H1 (cell line): ENCODE measurements around the gene ZNF526. TPM values are rescaled to one million over a fixed set of nuclear protein-coding genes. Genes with fewer than 3 reads are reported as not detected.

ENCODE experiments used
- CTCF ChIA-PET: fragments of 300-600 bp; sonication (Branson Sonifier 250); formaldehyde crosslinking; loops from one replicate; lab custom pipeline; 2021; ENCODE audit not compliant: partially characterized antibody; lab: Charles Lee
- POLR2A ChIA-PET: fragments of 300-600 bp; sonication (Branson Sonifier 250); formaldehyde crosslinking; loops from one replicate; lab custom pipeline; 2021; ENCODE audit warnings: inconsistent platforms; ENCODE audit not compliant: partially characterized antibody; lab: Charles Lee
- DNase-seq, 2 experiments: peaks; one replicate each; pipeline versions ENCODE4 v3.0.0 to v3.0.0-alpha.2; 2010 to 2022; ENCODE audit warnings: low spot score in 2 of 2, low read depth in 1 of 2, mixed read lengths in 1 of 2
- FAIRE-seq: peaks from 2 replicates; lab custom pipeline; 2011; peaks lifted over from hg19 to GRCh38; lab: Jason Lieb, UNC
- H2AFZ ChIP-seq: 2 replicates; pipeline ENCODE4 v1.8.1; 2012; ENCODE audit warnings: low read length, inconsistent platforms
- H2AK5ac ChIP-seq: 2 replicates; pipeline ENCODE4 v1.6.1; 2013; ENCODE audit warnings: low read depth, low read length
- H2BK120ac ChIP-seq: replicated peaks from 2 replicates; pipeline ENCODE3; 2013; ENCODE audit warnings: low read depth, low read length, inconsistent platforms
- H2BK12ac ChIP-seq: 2 replicates; pipeline ENCODE4 v1.6.1; 2013; ENCODE audit warnings: low read depth, low read length
- H2BK15ac ChIP-seq: 2 replicates; pipeline ENCODE4 v1.6.1; 2013; ENCODE audit warnings: low read length
- H2BK20ac ChIP-seq: 2 replicates; pipeline ENCODE4 v1.6.1; 2013; ENCODE audit warnings: low read length
- H2BK5ac ChIP-seq: 2 replicates; pipeline ENCODE4 v1.6.1; 2013; ENCODE audit warnings: low read depth, low read length
- H3K14ac ChIP-seq: 2 replicates; pipeline ENCODE4 v1.6.1; 2013; ENCODE audit warnings: inconsistent platforms; ENCODE audit not compliant: insufficient read length
- H3K18ac ChIP-seq: 2 replicates; pipeline ENCODE4 v1.6.1; 2013; ENCODE audit warnings: low read length; ENCODE audit errors: extremely low read depth
- H3K23ac ChIP-seq: 2 replicates; pipeline ENCODE4 v1.6.1; 2013; ENCODE audit warnings: inconsistent platforms; ENCODE audit not compliant: insufficient read length
- H3K23me2 ChIP-seq: 2 replicates; pipeline ENCODE4 v1.6.1; 2013; ENCODE audit warnings: low read depth, low read length
- H3K27ac ChIP-seq: 2 replicates; pipeline ENCODE4 v1.6.1; 2011; ENCODE audit warnings: low read depth, low read length, inconsistent platforms
- H3K27me3 ChIP-seq, 4 experiments: replicated peaks in 1 of 4; 1 replicate in 1 of 4; 2 replicates in 3 of 4; pipeline versions ENCODE4 v1.6.1 to v1.8.1; 2011 to 2013; ENCODE audit warnings: low read length in 3 of 4, mild to moderate bottlenecking in 3 of 4, inconsistent platforms in 2 of 4, mixed read lengths in 2 of 4, moderate library complexity in 1 of 4; ENCODE audit not compliant: control insufficient read depth in 3 of 4, insufficient read depth in 3 of 4; ENCODE audit errors: extremely low read depth in 1 of 4
- H3K36me3 ChIP-seq, 4 experiments: 2 replicates each; pipeline versions ENCODE4 v1.6.1 to v1.8.1; 2011 to 2013; ENCODE audit warnings: mild to moderate bottlenecking in 4 of 4, low read length in 3 of 4, moderate library complexity in 2 of 4, control low read depth in 1 of 4, inconsistent platforms in 1 of 4; ENCODE audit not compliant: insufficient read depth in 4 of 4, control insufficient read depth in 2 of 4
- H3K4ac ChIP-seq: replicated peaks from 2 replicates; pipeline ENCODE3; 2013; ENCODE audit warnings: low read length, low read depth, mixed read lengths, inconsistent platforms; ENCODE audit not compliant: insufficient read length
- H3K4me1 ChIP-seq, 4 experiments: replicated peaks in 1 of 4; 1 replicate in 1 of 4; 2 replicates in 3 of 4; pipeline versions ENCODE4 v1.6.1 to v1.8.1; 2011 to 2013; ENCODE audit warnings: low read length in 3 of 4, inconsistent platforms in 2 of 4, mixed read lengths in 1 of 4; ENCODE audit not compliant: insufficient read depth in 4 of 4, control insufficient read depth in 3 of 4
- H3K4me2 ChIP-seq, 2 experiments: 2 replicates each; pipeline versions ENCODE4 v1.6.1 to v1.8.1; 2011 to 2013; ENCODE audit warnings: low read depth in 2 of 2, low read length in 2 of 2, control low read depth in 1 of 2, inconsistent platforms in 1 of 2, mild to moderate bottlenecking in 1 of 2; ENCODE audit not compliant: insufficient read depth in 1 of 2
- H3K4me3 ChIP-seq, 4 experiments: fragments of 200-600, 300-600 bp in 1 of 4; sonication (generic), shearing (Covaris generic), sonication (Bioruptor Twin) in 1 of 4; 2 replicates each; pipeline versions ENCODE4 v1.5.1 to v1.8.1; 2011 to 2016; ENCODE audit warnings: low read length in 4 of 4, low read depth in 3 of 4, control low read depth in 2 of 4, inconsistent platforms in 2 of 4, mild to moderate bottlenecking in 2 of 4, mixed read lengths in 1 of 4, moderate library complexity in 1 of 4; ENCODE audit not compliant: insufficient read depth in 2 of 4; ENCODE audit errors: extremely low read depth in 1 of 4
- H3K56ac ChIP-seq: replicated peaks from 2 replicates; pipeline ENCODE3; 2013; ENCODE audit warnings: low read depth, mild to moderate bottlenecking, mixed read lengths, low read length, inconsistent platforms; ENCODE audit not compliant: insufficient read length
- H3K79me1 ChIP-seq: 2 replicates; pipeline ENCODE4 v1.6.1; 2013; ENCODE audit warnings: low read depth, low read length, control low read depth
- H3K79me2 ChIP-seq, 2 experiments: 2 replicates each; pipeline versions ENCODE4 v1.6.1 to v1.8.1; 2012 to 2013; ENCODE audit warnings: low read length in 2 of 2, mild to moderate bottlenecking in 2 of 2, inconsistent platforms in 1 of 2; ENCODE audit not compliant: insufficient read depth in 2 of 2, control insufficient read depth in 1 of 2
- H3K9ac ChIP-seq, 4 experiments: replicated peaks in 1 of 4; 1 replicate in 1 of 4; 2 replicates in 3 of 4; pipeline versions ENCODE4 v1.6.1 to v1.8.1; 2011 to 2013; ENCODE audit warnings: low read depth in 3 of 4, low read length in 3 of 4, control low read depth in 2 of 4, mild to moderate bottlenecking in 2 of 4, moderate library complexity in 2 of 4, inconsistent platforms in 1 of 4; ENCODE audit errors: extremely low read depth in 1 of 4
- H3K9me3 ChIP-seq, 2 experiments: 2 replicates each; pipeline versions ENCODE4 v1.6.1 to v1.8.1; 2012 to 2013; ENCODE audit warnings: mild to moderate bottlenecking in 2 of 2, moderate library complexity in 2 of 2, control low read depth in 1 of 2, inconsistent platforms in 1 of 2, low read depth in 1 of 2, low read length in 1 of 2, mixed read lengths in 1 of 2; ENCODE audit not compliant: insufficient read depth in 2 of 2
- H4K20me1 ChIP-seq, 2 experiments: replicated peaks in 1 of 2; 2 replicates each; pipeline versions ENCODE3 to v1.8.1; 2011 to 2013; ENCODE audit warnings: inconsistent platforms in 2 of 2, low read length in 2 of 2, mild to moderate bottlenecking in 1 of 2; ENCODE audit not compliant: insufficient read depth in 2 of 2, control insufficient read depth in 1 of 2
- H4K5ac ChIP-seq: 2 replicates; pipeline ENCODE4 v1.6.1; 2013; ENCODE audit warnings: low read length, low read depth, mixed read lengths, inconsistent platforms; ENCODE audit not compliant: insufficient read length
- H4K8ac ChIP-seq: 2 replicates; pipeline ENCODE4 v1.8.0; 2013; ENCODE audit warnings: mild to moderate bottlenecking, moderate library complexity, low read length, inconsistent platforms; ENCODE audit not compliant: insufficient read depth; ENCODE audit errors: extremely low read depth
- H4K91ac ChIP-seq: replicated peaks from 2 replicates; pipeline ENCODE3; 2013; ENCODE audit warnings: low read length, mixed read lengths, inconsistent platforms; ENCODE audit not compliant: insufficient read length
- BCL11A ChIP-seq, 2 experiments: IDR thresholded peaks; one replicate each; pipeline ENCODE4 v1.6.1; 2011; ENCODE audit warnings: low read depth in 2 of 2, low read length in 2 of 2, mild to moderate bottlenecking in 2 of 2
- EP300 ChIP-seq, 2 experiments: IDR thresholded peaks; 1 replicate in 1 of 2; 2 replicates in 1 of 2; pipeline ENCODE4 v1.6.1; 2011 to 2012; ENCODE audit warnings: low read depth in 2 of 2, low read length in 2 of 2, mild to moderate bottlenecking in 2 of 2, borderline replicate concordance in 1 of 2, inconsistent platforms in 1 of 2, moderate library complexity in 1 of 2
- GTF2F1 ChIP-seq: IDR thresholded peaks from 2 replicates; pipeline ENCODE4 v1.6.1; 2012; ENCODE audit warnings: low read depth, low read length, improper control_type of control experiment, borderline replicate concordance
- KDM5A ChIP-seq: fragments of 200-600 bp; IDR thresholded peaks from 2 replicates; pipeline ENCODE4 v1.7.1; 2012; ENCODE audit warnings: mild to moderate bottlenecking, low read length, inconsistent platforms, mixed read lengths
- MAX ChIP-seq: IDR thresholded peaks from 2 replicates; pipeline ENCODE4 v1.6.1; 2012; ENCODE audit warnings: inconsistent platforms
- POLR2A ChIP-seq, 2 experiments: IDR thresholded peaks; 1 replicate in 1 of 2; 2 replicates in 1 of 2; pipeline ENCODE4 v1.6.1; 2011; ENCODE audit warnings: low read depth in 2 of 2, low read length in 2 of 2, mild to moderate bottlenecking in 2 of 2; ENCODE audit errors: control extremely low read depth in 1 of 2
- WGBS, 2 experiments: shearing (Covaris generic) in 1 of 2; methylation state at CpG; one replicate each; pipeline versions ENCODE4 v1.1.6 to v1.1.7; 2013 to 2015; ENCODE audit warnings: low lambda C conversion rate in 2 of 2, mixed read lengths in 2 of 2, inconsistent platforms in 1 of 2, low coverage in 1 of 2, missing lambda C conversion rate in 1 of 2; ENCODE audit not compliant: insufficient replicate concordance in 2 of 2, insufficient coverage in 1 of 2, insufficient read length in 1 of 2; ENCODE audit errors: extremely low coverage in 1 of 2, missing lambda C conversion rate in 1 of 2; 5-methylcytosine and 5-hydroxymethylcytosine counted together
- polyA plus RNA-seq, 7 experiments: library from polyadenylated mRNA; depleted of rRNA in 3 of 7; stranded (reverse) in 5 of 7; unstranded in 2 of 7; fragments of >200 nt in 5 of 7; fragments of 200-250 nt in 2 of 7; gene quantifications; 1 replicate in 5 of 7; 2 replicates in 1 of 7; 4 replicates in 1 of 7; pipeline versions ENCODE4 v1.2.1 to v1.2.3, GENCODE V29; 2011 to 2013; ENCODE audit warnings: missing spikeins in 2 of 7, mixed read lengths in 2 of 7
- total RNA-seq: library from RNA; stranded (reverse); fragmentation: NEBNext Ultra II Directional; extraction: Animal tissue kit (Norgen Biotek cat#: 25700); gene quantifications from 2 replicates; pipeline ENCODE4 v1.2.1, GENCODE V29; 2021

The ZNF526 gene
- total and polyA plus RNA-seq, 2 of the 8 experiments (the other 6 are each of a cell fraction or from before 2014, with no cell fraction given), result 8.4 to 14.1 TPM

- POLR2A ChIA-PET, result interaction anchor here (1.2 to 4.5 kb wide), 4 partner anchors 8 to 14 kb away, joined by 3 to 21 read pairs (median 10); partner anchors contain the start of gene ZNF526
- H3K36me3 ChIP-seq, result peaks cover 10 to 58% (median 38%) of the 10 kb centered on the region in 4 experiments; a peak in 7 of 8 replicates
These were observed 15.1 kb downstream of the ZNF526 start for GRCh38 chr19:42235181-42235580.

More at GRCh38 chr19:42235181-42235580, 15.1 kb downstream of the ZNF526 start:
- H3K4me3 ChIP-seq, result no peak overlapping the region
- H2AK5ac ChIP-seq, result no peak overlapping the region
- no peak overlapping the region for H3K4ac ChIP-seq
- H3K23ac ChIP-seq, result no peak overlapping the region
- no peak overlapping the region for H3K4me2 ChIP-seq
- no peak overlapping the region for H2BK120ac ChIP-seq
- H4K91ac ChIP-seq, result no peak overlapping the region
- H3K14ac ChIP-seq, result no peak overlapping the region
- H4K20me1 ChIP-seq, result peaks cover 14 to 25% of the 10 kb centered on the region in 2 experiments
- no peak overlapping the region for H3K27ac ChIP-seq
- no peak overlapping the region for H3K18ac ChIP-seq
- no peak overlapping the region for H3K9ac ChIP-seq
- peaks cover 0 to under 1% of the 10 kb centered on the region in 2 experiments; a peak in 1 of 4 replicates for H3K79me2 ChIP-seq
- TF ChIP-seq MAX, result no peak
- no peak for TF ChIP-seq BCL11A (IDR thresholded peaks at IDR 0.05; ENCODE audit: low read depth in 2 of 2, low read length in 2 of 2)
- no peak for TF ChIP-seq GTF2F1
- no peak for TF ChIP-seq POLR2A (IDR thresholded peaks at IDR 0.05; ENCODE audit: control extremely low read depth in 1 of 2, low read depth in 2 of 2, low read length in 2 of 2)
- TF ChIP-seq KDM5A, result no peak
- no peak for TF ChIP-seq EP300 (IDR thresholded peaks at IDR 0.05; ENCODE audit: borderline replicate concordance in 1 of 2, low read depth in 2 of 2, low read length in 2 of 2)
- no peak overlapping the region for H4K8ac ChIP-seq
- H2BK12ac ChIP-seq, result no peak overlapping the region
- no peak for DNase-seq
- CTCF ChIA-PET, result interaction anchor here (0.6 to 2.5 kb wide), 10 partner anchors 11 to 126 kb away, joined by 3 to 6 read pairs (median 4); partner anchors contain the start of genes POU2F2 and ZNF526
- no peak overlapping the region for H2BK15ac ChIP-seq
- WGBS, 2 experiments, result 85% methylated on average over 5 of the region's 5 CpGs; no CpG with 5 or more reads in 1 of the 2 experiments
- H3K4me1 ChIP-seq, result no peaks in the 10 kb centered on the region
- H3K9me3 ChIP-seq, result no peaks in the 10 kb centered on the region
- H2AFZ ChIP-seq, result no peak overlapping the region
- H3K79me1 ChIP-seq, result peaks cover 3% of the 10 kb centered on the region; the same call in 1 of the 2 replicates
- H2BK20ac ChIP-seq, result no peak overlapping the region; the same call in 1 of the 2 replicates
- H3K27me3 ChIP-seq, result no peaks in the 10 kb centered on the region; a peak in 1 of 7 replicates
- FAIRE-seq, result no peak
- H4K5ac ChIP-seq, result no peak overlapping the region
- H3K56ac ChIP-seq, result no peak overlapping the region
- no peak overlapping the region for H2BK5ac ChIP-seq
- H3K23me2 ChIP-seq, result no peaks in the 10 kb centered on the region
